Mesothelial cell of epicardium (in vitro differentiated cells): ENCODE data around the gene QRICH1. TPM values are rescaled to one million over a fixed set of nuclear protein-coding genes. Genes with fewer than 3 reads are reported as not detected.

Experiments used
- DNase-seq, 2 experiments: peaks; one replicate each; pipeline ENCODE4 v3.0.0; 2021; ENCODE audit warnings: low spot score in 2 of 2; ENCODE audit not compliant: unreplicated experiment in 2 of 2
- H3K27ac Mint-ChIP-seq: 2 replicates; pipeline ENCODE4 v1.8.0; 2021; ENCODE audit warnings: mixed read lengths
- H3K27me3 Mint-ChIP-seq: 2 replicates; pipeline ENCODE4 v1.8.0; 2021; ENCODE audit warnings: low read depth, mixed read lengths
- H3K36me3 Mint-ChIP-seq: 2 replicates; pipeline ENCODE4 v1.8.0; 2021; ENCODE audit warnings: mixed read lengths
- H3K4me1 Mint-ChIP-seq: 2 replicates; pipeline ENCODE4 v1.8.0; 2021; ENCODE audit warnings: mixed read lengths
- H3K4me3 Mint-ChIP-seq: 2 replicates; pipeline ENCODE4 v1.8.0; 2021; ENCODE audit warnings: mild to moderate bottlenecking, moderate library complexity, mixed read lengths
- H3K9me3 Mint-ChIP-seq: 2 replicates; pipeline ENCODE4 v1.8.0; 2021; ENCODE audit warnings: mixed read lengths
- total RNA-seq: library from RNA; stranded (reverse); gene quantifications from 3 replicates; pipeline ENCODE4 v1.2.1, GENCODE V29; 2021
- TF ChIP-seq, protein P1 (sequence below): fragments of 200-600 bp; sonication (generic); IDR thresholded peaks from one replicate; pipeline ENCODE4 v1.5.0; 2021; ENCODE audit warnings: antibody characterized with exemption; ENCODE audit not compliant: unreplicated experiment

QRICH1 gene
- total RNA-seq, 1 donor from 2014 or later: 130 TPM

DNA sequence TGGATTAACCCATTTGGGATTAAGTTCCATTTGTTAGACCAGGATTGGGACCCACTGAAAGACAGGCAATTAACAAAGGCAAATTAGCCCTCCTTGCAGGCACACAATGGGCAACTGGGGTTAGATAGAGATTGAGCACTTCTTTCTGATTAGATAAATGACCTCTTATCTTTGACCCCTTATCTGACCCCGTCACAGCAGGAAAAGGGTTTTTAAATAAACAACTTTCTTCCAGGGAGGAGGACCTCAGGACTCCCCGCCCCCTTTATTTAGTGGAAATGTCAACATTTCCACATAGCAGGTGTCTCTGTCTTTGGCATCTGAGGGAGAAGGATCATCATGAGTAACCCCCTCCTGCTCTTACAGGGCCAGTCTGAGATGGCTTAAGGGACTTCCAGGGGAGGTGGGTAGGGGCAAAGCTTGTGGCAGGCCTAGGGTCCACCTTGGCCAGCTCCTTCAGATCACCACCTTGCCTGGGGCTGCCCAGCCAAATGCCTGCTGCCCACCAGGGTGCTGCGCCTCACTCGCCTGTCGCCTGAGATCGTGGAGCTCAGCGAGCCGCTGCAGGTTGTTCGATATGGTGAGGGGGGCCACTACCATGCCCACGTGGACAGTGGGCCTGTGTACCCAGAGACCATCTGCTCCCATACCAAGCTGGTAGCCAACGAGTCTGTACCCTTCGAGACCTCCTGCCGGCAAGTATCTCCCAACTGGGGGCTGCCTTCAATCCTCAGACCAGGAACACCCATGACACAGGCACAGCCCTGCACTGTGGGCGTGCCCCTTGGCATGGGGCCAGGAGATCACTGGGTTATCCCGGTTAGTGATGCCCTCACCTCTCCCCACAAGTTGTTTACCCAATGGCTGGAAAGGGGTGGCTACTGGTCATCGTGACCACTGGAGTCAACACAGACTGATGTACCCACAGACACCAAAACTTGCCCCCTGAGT is 89.2 kb downstream of the QRICH1 start:
- DNase-seq: no peak
- no peak overlapping the region for H3K4me3 Mint-ChIP-seq
- TF ChIP-seq, protein P1, sequence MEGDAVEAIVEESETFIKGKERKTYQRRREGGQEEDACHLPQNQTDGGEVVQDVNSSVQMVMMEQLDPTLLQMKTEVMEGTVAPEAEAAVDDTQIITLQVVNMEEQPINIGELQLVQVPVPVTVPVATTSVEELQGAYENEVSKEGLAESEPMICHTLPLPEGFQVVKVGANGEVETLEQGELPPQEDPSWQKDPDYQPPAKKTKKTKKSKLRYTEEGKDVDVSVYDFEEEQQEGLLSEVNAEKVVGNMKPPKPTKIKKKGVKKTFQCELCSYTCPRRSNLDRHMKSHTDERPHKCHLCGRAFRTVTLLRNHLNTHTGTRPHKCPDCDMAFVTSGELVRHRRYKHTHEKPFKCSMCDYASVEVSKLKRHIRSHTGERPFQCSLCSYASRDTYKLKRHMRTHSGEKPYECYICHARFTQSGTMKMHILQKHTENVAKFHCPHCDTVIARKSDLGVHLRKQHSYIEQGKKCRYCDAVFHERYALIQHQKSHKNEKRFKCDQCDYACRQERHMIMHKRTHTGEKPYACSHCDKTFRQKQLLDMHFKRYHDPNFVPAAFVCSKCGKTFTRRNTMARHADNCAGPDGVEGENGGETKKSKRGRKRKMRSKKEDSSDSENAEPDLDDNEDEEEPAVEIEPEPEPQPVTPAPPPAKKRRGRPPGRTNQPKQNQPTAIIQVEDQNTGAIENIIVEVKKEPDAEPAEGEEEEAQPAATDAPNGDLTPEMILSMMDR: no peak
- H3K27me3 Mint-ChIP-seq: no peaks in the 10 kb centered on the region
- peaks cover 22% of the 10 kb centered on the region for H3K4me1 Mint-ChIP-seq
- no peak overlapping the region for H3K27ac Mint-ChIP-seq
- no peaks in the 10 kb centered on the region for H3K9me3 Mint-ChIP-seq
- no peaks in the 10 kb centered on the region for H3K36me3 Mint-ChIP-seq

GRCh38 chr3:49001155-49001554 is 92.7 kb downstream of the QRICH1 start:
- Mint-ChIP-seq H3K27me3 (no peaks in the 10 kb centered on the region), H3K27ac (no peak overlapping the region), H3K4me1 (peaks cover under 1% of the 10 kb centered on the region), H3K4me3 (no peak overlapping the region), H3K9me3 (no peaks in the 10 kb centered on the region), H3K36me3 (no peaks in the 10 kb centered on the region)
- DNase-seq: no peak
- TF ChIP-seq, protein P1: no peak

DNA sequence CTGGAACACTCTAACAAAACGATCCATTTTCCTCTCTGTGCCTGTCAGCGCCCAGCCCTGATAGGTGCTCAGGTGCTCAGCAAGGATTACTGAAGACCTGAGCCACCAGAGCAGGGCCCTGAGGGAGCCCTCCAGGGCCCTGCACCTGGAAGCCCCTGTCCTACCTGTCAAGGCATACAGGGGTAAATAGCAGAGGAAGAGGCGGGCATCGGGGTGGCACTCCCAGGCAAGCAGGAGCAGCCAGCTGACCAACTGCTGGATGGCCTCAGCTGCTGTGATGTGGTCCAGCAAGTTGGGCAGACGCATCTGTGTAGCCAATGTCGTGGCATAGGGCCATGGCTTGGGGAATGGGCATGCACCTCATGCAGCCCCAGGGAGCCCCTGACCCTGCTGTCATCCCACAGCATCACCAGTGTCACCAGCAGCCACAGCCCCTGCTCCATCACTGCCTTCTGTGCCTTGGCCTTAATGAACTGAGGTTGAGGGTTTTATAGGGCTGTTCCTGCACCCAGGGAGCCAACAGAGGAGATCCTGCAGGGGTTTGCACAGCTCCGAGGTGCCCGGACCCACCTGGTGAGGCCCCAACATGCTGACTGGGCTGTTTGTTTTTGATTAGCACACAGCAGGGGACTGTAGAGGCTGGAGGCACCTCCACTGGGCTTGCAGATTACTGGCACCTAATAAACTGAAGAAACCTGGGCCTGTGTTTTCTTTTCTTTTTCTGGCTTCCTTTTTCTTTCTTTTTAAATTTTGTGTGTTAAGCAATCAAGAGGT is 94.6 kb downstream of the QRICH1 start:
- H3K4me1 Mint-ChIP-seq: no peaks in the 10 kb centered on the region
- H3K36me3 Mint-ChIP-seq: no peaks in the 10 kb centered on the region
- H3K27me3 Mint-ChIP-seq: no peaks in the 10 kb centered on the region

GRCh38 chr3:48997714-48998637 is 95.9 kb downstream of the QRICH1 start:
- no peak for DNase-seq
- Mint-ChIP-seq H3K27ac (no peak overlapping the region), H3K9me3 (no peaks in the 10 kb centered on the region), H3K4me1 (no peaks in the 10 kb centered on the region), H3K4me3 (no peak overlapping the region), H3K27me3 (no peaks in the 10 kb centered on the region), H3K36me3 (peaks cover 4% of the 10 kb centered on the region)
- TF ChIP-seq, protein P1: no peak

More for the DNA sequence above, 94.6 kb downstream of the QRICH1 start:
- Mint-ChIP-seq H3K9me3 (no peaks in the 10 kb centered on the region), H3K27ac (no peak overlapping the region), H3K4me3 (no peak overlapping the region)
- TF ChIP-seq, protein P1: no peak
- DNase-seq: no peak

GRCh38 chr3:48997102-48997635 is 96.7 kb downstream of the QRICH1 start:
- no peak overlapping the region for H3K4me3 Mint-ChIP-seq
- peaks cover 4% of the 10 kb centered on the region for H3K36me3 Mint-ChIP-seq
- H3K27ac Mint-ChIP-seq: no peak overlapping the region
- no peaks in the 10 kb centered on the region for H3K27me3 Mint-ChIP-seq
- TF ChIP-seq, protein P1: no peak
- no peaks in the 10 kb centered on the region for H3K9me3 Mint-ChIP-seq
- DNase-seq: no peak
- H3K4me1 Mint-ChIP-seq: no peaks in the 10 kb centered on the region
